ENCODE data around the gene APOM. TPM values are rescaled to one million over a fixed set of nuclear protein-coding genes. Genes with fewer than 3 reads are reported as not detected.
A peak's percentile ranks its signal among the peaks of the same experiment; 100 is the strongest.

APOM gene
- polyA plus RNA-seq, 3 donors = 4.2 to 8.3 (median 4.8) TPM

DNA sequence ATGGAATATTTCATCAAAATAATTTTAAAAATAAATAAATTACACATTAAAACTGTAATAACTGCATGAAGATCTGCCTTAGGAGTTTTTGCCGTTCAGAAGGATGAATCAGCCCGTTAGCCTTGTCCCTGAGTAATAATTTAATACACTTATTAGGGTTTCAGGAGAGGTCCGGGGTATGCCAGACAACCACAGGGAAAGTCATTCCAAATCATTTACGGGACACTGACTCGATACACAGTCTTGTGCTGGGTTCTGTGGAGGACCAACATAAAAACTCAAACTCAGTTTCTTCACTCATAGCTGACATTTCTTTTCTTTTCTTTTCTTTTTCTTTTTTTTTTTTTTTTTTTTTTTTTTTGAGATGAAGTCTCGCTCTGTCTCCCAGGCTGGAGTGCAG, 50.2 kb downstream of the APOM start:
- H3K4me1 ChIP-seq (ENCODE audit: control insufficient read depth in 1 of 2, insufficient read depth in 2 of 2, low read length in 2 of 2) = peaks cover 25 to 34% of the 10 kb centered on the region in 2 donors
- Mint-ChIP-seq H3K9me3 (no peaks in the 10 kb centered on the region), H3K4me1 (peaks cover 30% of the 10 kb centered on the region), H3K4me3 (no peak overlapping the region), H3K27me3 (ENCODE audit: low read depth in 3 of 3) (peaks cover 0 to 6% (median 1%) of the 10 kb centered on the region in 3 donors), H3K36me3 (peaks cover 3 to 10% of the 10 kb centered on the region in 2 donors), H3K27ac (no peak overlapping the region)
- H2AFZ ChIP-seq (ENCODE audit: insufficient read depth, low read depth, low read length, poor library complexity, severe bottlenecking) = no peak overlapping the region
- H4K20me1 ChIP-seq (ENCODE audit: insufficient read depth, low read length) = peaks cover 7% of the 10 kb centered on the region
- H3K4me2 ChIP-seq (replicated peaks; ENCODE audit: extremely low read depth, low read length, poor library complexity, severe bottlenecking) = no peak overlapping the region
- no peak for DNase-seq
- WGBS (ENCODE audit: insufficient coverage) = no CpG with 5 or more reads among the region's 6 CpGs
- no peak overlapping the region for H3K9ac ChIP-seq (ENCODE audit: insufficient read depth, low read length, poor library complexity, severe bottlenecking)
- no peak overlapping the region for H3K4me3 ChIP-seq (replicated peaks in 1 of 3; ENCODE audit: low read depth in 2 of 3, low read length in 3 of 3)
- TF ChIP-seq, protein P1, sequence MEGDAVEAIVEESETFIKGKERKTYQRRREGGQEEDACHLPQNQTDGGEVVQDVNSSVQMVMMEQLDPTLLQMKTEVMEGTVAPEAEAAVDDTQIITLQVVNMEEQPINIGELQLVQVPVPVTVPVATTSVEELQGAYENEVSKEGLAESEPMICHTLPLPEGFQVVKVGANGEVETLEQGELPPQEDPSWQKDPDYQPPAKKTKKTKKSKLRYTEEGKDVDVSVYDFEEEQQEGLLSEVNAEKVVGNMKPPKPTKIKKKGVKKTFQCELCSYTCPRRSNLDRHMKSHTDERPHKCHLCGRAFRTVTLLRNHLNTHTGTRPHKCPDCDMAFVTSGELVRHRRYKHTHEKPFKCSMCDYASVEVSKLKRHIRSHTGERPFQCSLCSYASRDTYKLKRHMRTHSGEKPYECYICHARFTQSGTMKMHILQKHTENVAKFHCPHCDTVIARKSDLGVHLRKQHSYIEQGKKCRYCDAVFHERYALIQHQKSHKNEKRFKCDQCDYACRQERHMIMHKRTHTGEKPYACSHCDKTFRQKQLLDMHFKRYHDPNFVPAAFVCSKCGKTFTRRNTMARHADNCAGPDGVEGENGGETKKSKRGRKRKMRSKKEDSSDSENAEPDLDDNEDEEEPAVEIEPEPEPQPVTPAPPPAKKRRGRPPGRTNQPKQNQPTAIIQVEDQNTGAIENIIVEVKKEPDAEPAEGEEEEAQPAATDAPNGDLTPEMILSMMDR (IDR thresholded peaks at IDR 0.05) = no peak
- peaks cover 1 to 6% of the 10 kb centered on the region in 2 donors for H3K36me3 ChIP-seq (replicated peaks in 1 of 2; ENCODE audit: control insufficient read depth in 1 of 2, insufficient read depth in 2 of 2, low read length in 2 of 2)
- intact Hi-C loops (cut with micrococcal nuclease) = no loop called here
- peaks cover 21% of the 10 kb centered on the region for H3K79me2 ChIP-seq (ENCODE audit: insufficient read depth, low read length)
- H3K9me3 ChIP-seq (replicated peaks in 1 of 2; ENCODE audit: control insufficient read depth in 1 of 2, insufficient read depth in 1 of 2, low read length in 2 of 2) = no peaks in the 10 kb centered on the region
- no peak overlapping the region for H3K27ac ChIP-seq (ENCODE audit: low read depth in 1 of 2, low read length in 2 of 2)
- no peaks in the 10 kb centered on the region for H3K27me3 ChIP-seq (ENCODE audit: control insufficient read depth in 2 of 2, insufficient read depth in 2 of 2, low read length in 2 of 2)

DNA sequence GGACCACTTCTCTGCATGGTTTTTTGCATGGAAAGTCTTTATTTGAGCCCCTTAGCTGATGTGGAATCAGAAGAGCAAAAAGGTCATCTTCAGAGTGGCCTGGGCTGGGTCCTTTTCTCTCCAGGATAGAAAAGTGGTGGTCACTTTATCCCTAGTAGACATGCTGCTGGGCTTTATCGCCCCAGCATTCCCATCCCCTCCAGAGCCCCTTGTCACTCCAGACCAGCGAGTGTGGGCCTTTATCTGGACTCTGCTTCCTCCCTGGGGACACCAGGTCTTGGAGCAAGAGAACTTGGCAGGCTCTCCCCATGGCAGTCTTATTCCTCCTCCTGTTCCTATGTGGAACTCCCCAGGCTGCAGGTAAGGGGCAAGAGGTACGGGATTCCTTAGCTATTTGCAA, 50.9 kb downstream of the APOM start, which contains the start of gene LY6G6F:
Gene LY6G6F, plus strand, starts transcription at position 268 of the 400 bp plus-strand sequence. Its CDS starts 41 bp downstream, at position 309.
- TF ChIP-seq, protein P1 (IDR thresholded peaks at IDR 0.05) = no peak
- Histone ChIP-seq H3K4me1 (ENCODE audit: control insufficient read depth in 1 of 2, insufficient read depth in 2 of 2, low read length in 2 of 2) (peaks cover 25 to 34% of the 10 kb centered on the region in 2 donors), H4K20me1 (ENCODE audit: insufficient read depth, low read length) (peaks cover 5% of the 10 kb centered on the region), H3K9ac (ENCODE audit: insufficient read depth, low read length, poor library complexity, severe bottlenecking) (no peak within 1 kb of the TSS), H3K27me3 (ENCODE audit: control insufficient read depth in 2 of 2, insufficient read depth in 2 of 2, low read length in 2 of 2) (no peaks in the 10 kb centered on the region), H3K9me3 (replicated peaks in 1 of 2; ENCODE audit: control insufficient read depth in 1 of 2, insufficient read depth in 1 of 2, low read length in 2 of 2) (no peaks in the 10 kb centered on the region), H3K79me2 (ENCODE audit: insufficient read depth, low read length) (peaks cover 14% of the 10 kb centered on the region), H3K27ac (ENCODE audit: low read depth in 1 of 2, low read length in 2 of 2) (no peak within 1 kb of the TSS), H3K4me2 (replicated peaks; ENCODE audit: extremely low read depth, low read length, poor library complexity, severe bottlenecking) (no peak within 1 kb of the TSS), H2AFZ (ENCODE audit: insufficient read depth, low read depth, low read length, poor library complexity, severe bottlenecking) (no peak within 1 kb of the TSS), H3K4me3 (replicated peaks in 1 of 3; ENCODE audit: low read depth in 2 of 3, low read length in 3 of 3) (no peak within 1 kb of the TSS), H3K36me3 (replicated peaks in 1 of 2; ENCODE audit: control insufficient read depth in 1 of 2, insufficient read depth in 2 of 2, low read length in 2 of 2) (no peaks in the 10 kb centered on the region)
- no peak for DNase-seq
- Mint-ChIP-seq H3K27me3 (ENCODE audit: low read depth in 3 of 3) (peaks cover 0 to 6% (median 1%) of the 10 kb centered on the region in 3 donors), H3K4me1 (peaks cover 30% of the 10 kb centered on the region), H3K4me3 (no peak within 1 kb of the TSS), H3K36me3 (peaks cover 0 to 4% of the 10 kb centered on the region in 2 donors), H3K9me3 (no peaks in the 10 kb centered on the region), H3K27ac (peak within 1 kb of the TSS in 1 of 7 donors; percentile 6)
- WGBS (ENCODE audit: insufficient coverage) = no CpG with 5 or more reads among the region's 3 CpGs
- intact Hi-C loops (cut with micrococcal nuclease) = no loop called here
